Body of pancreas (tissue), 4 donors: ENCODE measurements around the gene PRKCB.

ENCODE experiments used
- POLR2A ChIP-seq, 3 donors: fragments of 450-650 bp; IDR thresholded peaks; one replicate each; pipeline ENCODE4 v1.6.1; 2016; ENCODE audit warnings: antibody characterized with exemption in 3 of 3, mild to moderate bottlenecking in 2 of 3
- TF ChIP-seq, protein P1 (sequence below), 7 experiments: fragments of 450-650 bp in 4 of 7; fragments of 200-600 bp in 3 of 7; sonication (generic) in 3 of 7; IDR thresholded peaks; one replicate each; pipeline ENCODE4 v1.5.1; 2016 to 2019; ENCODE audit warnings: antibody characterized with exemption in 7 of 7

DNA sequence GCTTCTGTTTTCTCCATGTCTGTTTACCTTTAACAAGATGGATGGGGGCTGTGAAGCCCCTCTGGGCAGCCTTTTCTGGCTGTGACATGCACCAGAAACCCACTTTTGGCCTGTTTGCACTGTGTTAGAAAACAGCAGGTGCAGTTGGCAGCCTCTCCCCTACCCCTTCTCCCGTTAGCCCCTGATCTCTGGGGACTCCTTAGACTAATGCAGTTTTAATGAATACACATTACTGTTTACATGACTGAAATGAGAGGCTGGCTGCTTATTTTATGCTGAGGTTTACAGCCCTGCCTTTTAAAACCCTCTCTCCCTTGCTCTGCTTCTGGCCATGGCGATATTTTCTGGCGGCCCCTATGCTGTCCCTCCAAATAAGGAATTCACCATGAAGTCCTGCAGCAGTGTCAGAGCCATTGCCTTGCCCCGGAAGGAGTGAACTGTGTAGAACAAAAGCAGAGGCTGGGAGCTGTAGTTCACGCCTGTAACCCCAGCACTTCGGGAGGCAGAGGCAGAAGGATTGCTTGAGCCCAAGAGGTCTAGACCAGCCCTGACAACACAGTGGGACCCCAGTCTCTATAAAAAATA lies 79.3 kb downstream of the PRKCB start:
- TF ChIP-seq, protein P1, sequence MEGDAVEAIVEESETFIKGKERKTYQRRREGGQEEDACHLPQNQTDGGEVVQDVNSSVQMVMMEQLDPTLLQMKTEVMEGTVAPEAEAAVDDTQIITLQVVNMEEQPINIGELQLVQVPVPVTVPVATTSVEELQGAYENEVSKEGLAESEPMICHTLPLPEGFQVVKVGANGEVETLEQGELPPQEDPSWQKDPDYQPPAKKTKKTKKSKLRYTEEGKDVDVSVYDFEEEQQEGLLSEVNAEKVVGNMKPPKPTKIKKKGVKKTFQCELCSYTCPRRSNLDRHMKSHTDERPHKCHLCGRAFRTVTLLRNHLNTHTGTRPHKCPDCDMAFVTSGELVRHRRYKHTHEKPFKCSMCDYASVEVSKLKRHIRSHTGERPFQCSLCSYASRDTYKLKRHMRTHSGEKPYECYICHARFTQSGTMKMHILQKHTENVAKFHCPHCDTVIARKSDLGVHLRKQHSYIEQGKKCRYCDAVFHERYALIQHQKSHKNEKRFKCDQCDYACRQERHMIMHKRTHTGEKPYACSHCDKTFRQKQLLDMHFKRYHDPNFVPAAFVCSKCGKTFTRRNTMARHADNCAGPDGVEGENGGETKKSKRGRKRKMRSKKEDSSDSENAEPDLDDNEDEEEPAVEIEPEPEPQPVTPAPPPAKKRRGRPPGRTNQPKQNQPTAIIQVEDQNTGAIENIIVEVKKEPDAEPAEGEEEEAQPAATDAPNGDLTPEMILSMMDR (IDR thresholded peaks at IDR 0.05), result no peak
- TF ChIP-seq POLR2A (IDR thresholded peaks at IDR 0.05), result no peak
